ENCODE results near the gene AP2B1.
A peak's percentile ranks its signal among the peaks of the same experiment; 100 is the strongest.

AP2B1 gene

GRCh38 chr17:35730400-35731005, 143.4 kb downstream of the AP2B1 start:
- DNase-seq (ENCODE audit: low read depth) = no peak

DNA sequence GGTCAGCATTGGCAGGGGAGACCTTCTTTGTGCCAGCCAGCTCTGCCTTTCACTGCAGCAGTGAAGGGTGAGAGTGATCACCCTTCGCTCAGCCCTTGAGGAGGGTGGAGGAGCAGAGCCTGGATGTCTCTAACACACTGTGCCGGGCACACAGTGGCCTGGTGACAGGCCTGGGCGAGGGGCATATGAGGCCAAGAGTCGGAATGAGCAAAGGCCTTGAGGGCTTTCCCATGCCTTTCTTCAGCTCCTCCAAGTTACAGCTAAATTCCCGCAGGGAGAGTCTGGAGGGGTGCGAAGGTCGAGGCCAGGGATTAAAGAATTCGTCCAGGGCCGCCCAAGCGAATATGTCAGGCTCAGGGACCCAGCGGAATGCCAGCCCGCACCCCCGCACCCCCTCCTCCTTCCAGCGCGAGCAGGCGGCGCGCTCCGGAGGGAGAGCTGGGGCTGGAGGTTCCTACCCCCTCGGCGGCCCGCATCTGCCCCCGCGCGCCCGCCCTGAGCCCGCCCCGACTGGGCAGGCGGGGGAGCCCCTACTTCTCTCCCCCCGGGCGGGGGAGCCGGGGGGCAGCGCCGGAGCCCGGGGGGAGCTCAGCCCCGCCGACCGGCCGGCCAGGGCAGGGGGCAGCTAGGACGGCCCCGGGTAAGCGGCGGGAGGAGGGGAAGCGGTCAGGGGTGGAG, 144.3 kb downstream of the AP2B1 start, which contains the start of gene RASL10B:
Gene RASL10B, plus strand, starts transcription at position 401 of the 678 bp plus-strand sequence. CDS start 3,546 bp downstream, outside the sequence.
- peak; percentile 23 for DNase-seq (ENCODE audit: low read depth)

DNA sequence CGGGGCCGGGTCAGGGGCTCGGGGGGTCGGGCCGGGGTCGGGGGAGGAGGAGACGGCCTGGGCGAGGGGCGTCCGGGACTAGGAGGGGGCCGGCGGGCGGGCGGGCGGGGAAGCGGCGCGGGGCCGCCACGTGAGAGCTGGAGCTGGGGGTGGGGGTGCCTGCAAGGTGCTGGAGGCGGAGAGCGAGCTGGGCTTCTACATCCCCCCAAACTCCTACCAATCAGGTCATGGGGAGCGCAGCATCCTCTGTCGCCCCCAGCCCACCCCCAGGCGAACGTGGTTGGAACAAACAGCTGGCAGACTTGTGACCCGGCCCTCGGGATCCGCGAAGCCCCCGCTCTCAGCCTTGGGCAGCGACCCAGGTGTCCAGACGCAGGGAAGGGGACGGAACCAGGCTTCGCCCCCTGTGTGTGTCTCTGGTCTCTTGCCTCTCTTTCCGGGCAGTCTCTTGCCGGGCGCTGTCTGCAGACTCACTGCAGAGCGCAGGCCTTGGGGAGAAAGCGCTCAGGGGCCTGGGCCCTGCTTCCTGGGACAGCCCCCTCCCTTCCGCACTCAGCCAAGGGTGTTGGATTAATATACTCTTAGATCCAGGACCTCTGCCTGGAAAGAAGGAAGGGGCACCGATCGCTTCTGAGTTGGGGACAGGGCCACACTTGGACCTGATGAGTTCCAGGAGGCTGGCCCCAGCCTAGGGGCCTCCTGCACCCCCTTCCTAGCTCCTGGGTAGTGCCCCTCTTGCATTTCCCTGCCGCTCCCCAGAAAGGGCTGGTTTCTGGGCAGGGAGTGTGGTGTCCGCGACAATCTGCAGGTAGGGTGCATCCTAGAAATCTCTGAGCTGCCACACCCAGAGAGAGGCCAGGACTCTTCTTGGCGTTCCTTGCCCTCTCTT, 145.0 kb downstream of the AP2B1 start:
- DNase-seq (ENCODE audit: low read depth) = no peak

GRCh38 chr17:35732806-35733136, 145.6 kb downstream of the AP2B1 start:
- no peak for DNase-seq (ENCODE audit: low read depth)

- no peak for DNase-seq (ENCODE audit: low read depth)
Observed at GRCh38 chr17:35733366-35733765, 146.2 kb downstream of the AP2B1 start.

- DNase-seq (ENCODE audit: low read depth) = no peak
Observed at GRCh38 chr17:35734396-35734795, 147.3 kb downstream of the AP2B1 start.

- DNase-seq (ENCODE audit: low read depth) = no peak
Observed at GRCh38 chr17:35735036-35735805, 148.1 kb downstream of the AP2B1 start.

- no peak for DNase-seq (ENCODE audit: low read depth)
Observed at GRCh38 chr17:35736236-35736635, 149.1 kb downstream of the AP2B1 start.

GRCh38 chr17:35738519-35739133, 151.5 kb downstream of the AP2B1 start:
- no peak for DNase-seq (ENCODE audit: low read depth)

GRCh38 chr17:35740216-35740615, 153.1 kb downstream of the AP2B1 start:
- no peak for DNase-seq (ENCODE audit: low read depth)

DNA sequence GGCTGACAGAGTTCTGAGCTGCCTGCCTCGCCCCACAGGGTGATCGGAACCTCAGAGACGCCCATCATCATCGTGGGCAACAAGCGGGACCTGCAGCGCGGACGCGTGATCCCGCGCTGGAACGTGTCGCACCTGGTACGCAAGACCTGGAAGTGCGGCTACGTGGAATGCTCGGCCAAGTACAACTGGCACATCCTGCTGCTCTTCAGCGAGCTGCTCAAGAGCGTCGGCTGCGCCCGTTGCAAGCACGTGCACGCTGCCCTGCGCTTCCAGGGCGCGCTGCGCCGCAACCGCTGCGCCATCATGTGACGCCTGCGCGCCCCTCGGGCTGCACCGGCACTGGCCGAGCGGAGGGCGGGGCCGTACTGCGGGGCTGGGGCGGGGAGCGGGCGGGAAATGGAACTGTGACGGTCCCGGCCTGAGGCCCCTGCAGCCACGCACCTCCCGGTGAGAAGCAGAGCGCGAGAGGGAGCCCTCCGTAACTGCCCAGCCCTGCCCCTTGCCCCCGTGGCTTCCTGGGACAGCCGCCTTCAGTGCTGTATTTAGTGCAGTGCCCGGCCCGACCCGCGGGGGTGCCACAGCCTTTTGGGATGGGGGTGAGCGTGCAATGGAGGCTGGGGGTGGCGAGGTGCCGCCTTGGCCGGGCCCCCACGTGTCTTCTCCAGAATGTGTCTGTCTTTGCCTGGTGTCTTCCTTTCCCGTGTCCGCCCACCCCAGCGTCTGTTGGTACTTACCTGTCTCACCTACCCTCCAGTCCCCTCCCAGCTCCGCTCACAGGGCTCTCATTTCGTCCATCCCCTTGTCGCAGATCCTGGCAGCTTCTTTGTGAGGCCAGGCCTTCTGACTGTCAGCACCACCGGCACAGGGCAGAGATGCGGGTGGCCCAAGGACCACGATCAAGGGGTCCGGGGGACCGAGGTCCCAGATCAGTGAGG, 154.1 kb downstream of the AP2B1 start:
- DNase-seq (ENCODE audit: low read depth) = no peak

DNA sequence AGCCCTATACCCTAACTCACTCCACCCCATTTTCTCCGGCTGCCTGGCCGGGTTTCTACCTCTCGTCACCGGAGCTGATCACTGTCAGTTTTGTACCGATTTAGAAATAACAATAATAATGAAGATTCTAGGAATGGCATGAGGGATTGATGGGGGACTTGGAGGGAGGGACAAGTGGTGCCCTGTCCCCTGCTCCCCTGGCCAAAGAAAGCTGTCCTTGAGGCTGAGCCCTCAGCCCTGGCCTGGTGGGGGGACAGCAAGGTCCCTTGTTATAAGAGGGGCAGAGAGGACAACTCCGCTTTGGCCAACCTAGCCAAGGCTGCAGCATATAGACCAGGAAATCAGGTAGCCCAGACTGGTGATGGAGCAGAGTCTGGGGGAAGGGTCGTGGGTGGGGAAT, 155.4 kb downstream of the AP2B1 start:
- DNase-seq (ENCODE audit: low read depth) = no peak

- DNase-seq (ENCODE audit: low read depth) = no peak
Observed at GRCh38 chr17:35742896-35743477, 155.9 kb downstream of the AP2B1 start.

- DNase-seq (ENCODE audit: low read depth) = no peak
Observed at GRCh38 chr17:35743626-35744328, 156.7 kb downstream of the AP2B1 start.

GRCh38 chr17:35744830-35745229, 157.7 kb downstream of the AP2B1 start:
- no peak for DNase-seq (ENCODE audit: low read depth)

DNA sequence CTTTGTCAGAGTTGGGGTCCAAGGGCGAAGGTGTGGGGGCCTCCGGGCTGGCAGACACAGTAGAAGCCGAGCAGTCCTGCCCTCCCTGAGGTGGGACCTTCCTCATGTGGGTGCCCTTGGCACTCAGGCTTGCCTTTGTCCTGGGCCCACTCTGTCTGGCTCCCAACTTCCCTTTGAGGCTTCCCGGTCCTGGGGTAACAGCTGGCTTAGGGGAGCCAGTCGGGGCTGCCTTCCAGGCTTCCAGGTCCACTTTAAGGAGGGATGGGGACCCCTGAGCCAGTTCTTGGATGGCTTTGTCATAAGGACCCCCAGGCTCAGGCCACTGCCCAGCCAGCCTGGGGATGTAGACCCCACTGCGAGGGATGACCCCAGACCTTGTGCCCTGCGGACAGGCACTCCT, 158.1 kb downstream of the AP2B1 start:
- DNase-seq (ENCODE audit: low read depth) = no peak

DNA sequence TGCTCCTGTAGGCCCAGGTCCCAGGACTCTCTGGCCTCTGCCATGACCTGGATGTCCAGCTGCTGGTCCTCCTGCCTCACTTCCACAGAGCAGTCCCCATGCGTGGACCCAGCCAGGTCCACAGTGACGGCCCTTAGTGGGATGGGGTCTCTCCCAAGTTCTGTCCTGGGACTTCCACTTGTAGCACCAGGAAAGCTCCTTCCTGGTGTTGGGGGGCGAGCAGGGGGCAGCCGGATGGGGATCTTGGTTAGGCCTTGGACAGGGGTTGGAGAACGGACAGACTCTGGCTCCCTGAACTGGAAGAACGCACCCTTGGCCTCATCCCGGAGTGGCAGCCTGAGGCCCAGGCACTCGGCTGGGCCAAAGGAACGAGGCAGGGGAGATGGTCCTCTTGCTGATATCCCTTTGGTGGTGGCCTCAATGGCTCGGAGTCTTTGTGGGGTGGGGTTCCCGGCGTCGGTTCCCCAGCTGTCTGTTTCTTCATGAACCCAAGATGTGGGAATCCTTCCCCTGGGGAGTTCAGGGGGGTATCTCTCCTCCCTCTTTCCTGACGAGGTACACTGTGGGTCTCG, 158.7 kb downstream of the AP2B1 start:
- no peak for DNase-seq (ENCODE audit: low read depth)

- peak; percentile 55 for DNase-seq (ENCODE audit: low read depth)
Observed at GRCh38 chr17:35747540-35748017, 160.5 kb downstream of the AP2B1 start.

DNA sequence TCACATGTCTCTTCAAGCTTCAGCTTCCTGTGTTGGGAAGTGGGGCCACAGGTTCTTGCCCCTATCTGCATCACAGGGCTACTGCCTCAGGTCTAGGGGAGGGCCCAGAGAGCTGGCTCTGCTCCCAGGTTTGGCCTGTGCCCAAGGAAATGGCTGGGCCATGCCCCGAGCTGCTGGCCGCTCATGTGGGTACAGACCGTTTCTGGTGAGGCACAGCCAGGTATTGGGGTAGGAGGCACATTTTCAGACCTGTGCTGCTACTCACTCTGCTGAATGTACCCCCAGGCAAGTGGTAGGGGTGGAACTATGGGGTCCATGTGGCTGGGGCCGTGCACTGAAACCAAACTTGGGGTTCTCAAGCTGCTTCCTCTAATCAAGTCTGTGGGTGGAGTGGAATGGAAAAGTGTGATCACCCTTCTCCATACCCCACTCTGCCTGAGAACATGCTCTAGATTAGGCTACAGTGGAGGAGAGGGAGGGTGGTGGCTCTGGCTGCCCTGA, 161.3 kb downstream of the AP2B1 start:
- DNase-seq (ENCODE audit: low read depth) = no peak
